ENCODE data around the gene PPM1A.

The PPM1A gene

GRCh38 chr14:60238955-60239354 is 10.1 kb upstream of the PPM1A start:
- TF ChIP-seq CTCF (IDR thresholded peaks at IDR 0.05): no peak
- TF ChIP-seq ZFX (IDR thresholded peaks at IDR 0.05; ENCODE audit: borderline replicate concordance): no peak
- H3K27ac ChIP-seq: no peak overlapping the region

GRCh38 chr14:60240139-60240856 is 8.7 kb upstream of the PPM1A start:
- no peak overlapping the region for H3K27ac ChIP-seq
- TF ChIP-seq CTCF (IDR thresholded peaks at IDR 0.05): no peak

GRCh38 chr14:60241091-60241490 is 7.9 kb upstream of the PPM1A start:
- H3K27ac ChIP-seq: no peak overlapping the region
- no peak for TF ChIP-seq ZFX (IDR thresholded peaks at IDR 0.05; ENCODE audit: borderline replicate concordance)
- no peak for TF ChIP-seq CTCF (IDR thresholded peaks at IDR 0.05)

GRCh38 chr14:60242429-60242828 is 6.6 kb upstream of the PPM1A start:
- H3K27ac ChIP-seq: no peak overlapping the region
- TF ChIP-seq ZFX (IDR thresholded peaks at IDR 0.05; ENCODE audit: borderline replicate concordance): no peak
- TF ChIP-seq CTCF (IDR thresholded peaks at IDR 0.05): no peak

GRCh38 chr14:60245380-60246177 is 3.4 kb upstream of the PPM1A start:
- TF ChIP-seq ZFX (IDR thresholded peaks at IDR 0.05; ENCODE audit: borderline replicate concordance) (no peak), CTCF (IDR thresholded peaks at IDR 0.05) (no peak)
- no peak overlapping the region for H3K27ac ChIP-seq

GRCh38 chr14:60247994-60248696 is 876 bp upstream of the PPM1A start:
- TF ChIP-seq ZFX (IDR thresholded peaks at IDR 0.05; ENCODE audit: borderline replicate concordance) (no peak), CTCF (IDR thresholded peaks at IDR 0.05) (no peak)
- H3K27ac ChIP-seq: peak overlapping the region; percentile 99

Measured in 22Rv1 (cell line).